ENCODE results near the gene BDKRB2. TPM values are rescaled to one million over a fixed set of nuclear protein-coding genes. Genes with fewer than 3 reads are reported as not detected.
A peak's percentile ranks its signal among the peaks of the same experiment; 100 is the strongest.

Gene BDKRB2
- total and polyA plus RNA-seq, 2 of the 13 experiments (the other 11 are each of a cell fraction or from before 2014, with no cell fraction given) = 0.03 TPM; not detected in 1

DNA sequence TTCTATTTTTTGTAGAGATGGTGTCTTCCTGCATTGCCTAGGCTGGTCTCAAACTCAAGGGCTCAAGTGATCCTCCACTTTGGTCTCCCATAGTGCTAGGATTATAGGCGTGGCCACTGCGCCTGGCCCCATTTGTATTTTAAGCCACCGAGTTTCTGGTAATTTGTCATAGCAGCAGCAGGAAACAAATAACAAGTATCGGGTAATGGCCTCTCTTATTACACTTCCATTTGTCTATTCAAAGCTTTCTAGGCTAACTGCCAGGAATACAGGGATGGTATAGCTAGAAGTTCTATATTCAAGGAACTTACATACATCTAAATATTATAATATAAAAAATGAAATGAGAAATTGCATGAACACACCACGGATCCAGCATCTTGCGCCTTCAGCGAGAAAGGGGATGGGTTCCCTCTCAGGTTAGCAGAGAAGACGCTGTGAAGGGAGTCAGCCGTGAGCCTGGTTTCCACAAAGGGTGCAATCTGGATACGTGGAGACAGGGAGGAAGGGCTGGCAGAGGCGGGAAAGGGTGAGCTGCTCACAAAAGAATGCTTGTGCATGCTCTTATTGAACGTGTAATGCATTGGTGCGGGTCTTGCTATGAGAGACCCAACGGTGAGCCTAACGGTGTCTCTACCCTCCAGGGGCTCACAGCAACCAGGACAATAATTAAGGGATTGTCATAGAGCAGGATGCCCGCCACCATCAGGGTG is 60.9 kb downstream of the BDKRB2 start:
- Histone ChIP-seq H4K20me1 (ENCODE audit: insufficient read depth, low read length) (no peaks in the 10 kb centered on the region), H3K27ac (ENCODE audit: extremely low read length, insufficient read depth, low read length) (no peak overlapping the region), H3K27me3 (ENCODE audit: control insufficient read depth in 1 of 2, insufficient read depth in 2 of 2, low read length in 2 of 2) (peaks cover 1 to 28% of the 10 kb centered on the region in 2 experiments; a peak in 3 of 5 replicates), H3K4me1 (ENCODE audit: insufficient read depth, low read length) (peaks cover 22% of the 10 kb centered on the region), H3K9ac (ENCODE audit: insufficient read depth, low read depth, low read length) (no peak overlapping the region), H3K79me2 (ENCODE audit: insufficient read depth, low read length) (no peaks in the 10 kb centered on the region), H3K36me3 (replicated peaks in 1 of 2; ENCODE audit: control insufficient read depth in 1 of 2, insufficient read depth in 2 of 2, low read length in 2 of 2) (no peaks in the 10 kb centered on the region), H3K4me2 (ENCODE audit: low read depth, low read length) (no peak overlapping the region), H3K4me3 (replicated peaks in 1 of 3; ENCODE audit: insufficient read depth in 1 of 3, low read depth in 2 of 3, low read length in 3 of 3) (no peak overlapping the region), H2AFZ (ENCODE audit: low read length) (no peak overlapping the region), H3K9me3 (ENCODE audit: low read length) (no peaks in the 10 kb centered on the region)
- CTCF ChIA-PET (ENCODE audit: low intra/inter-chr PET ratio, low total read pairs) = no interaction called here
- POLR2A ChIA-PET = no interaction called here
- TF ChIP-seq ZNF577 (CRISPR knock-in tag; IDR thresholded peaks at IDR 0.05; ENCODE audit: borderline replicate concordance, low read depth) (no peak), NBN (conservative IDR thresholded peaks at IDR 0.05) (no peak), ZFP37 (CRISPR knock-in tag; IDR thresholded peaks at IDR 0.05; ENCODE audit: borderline replicate concordance) (no peak)
- in situ Hi-C loops (cut with HindIII; ENCODE audit: extremely low pct_ligation_motif_present, low pct_unique_long_range_greater_than_20kb) (no loop called here), intact Hi-C loops (cut with micrococcal nuclease; ENCODE audit: unreplicated experiment) (loop anchor here (10.0 kb wide), 1 partner anchor 61 kb away; the partner anchor contains the start of gene BDKRB2)
- ATAC-seq = no peak
- WGBS (ENCODE audit: low lambda C conversion rate) = 59% methylated on average over 15 of the region's 16 CpGs
- BruUV-seq (replicated peaks) = no TSS peak
- DNase-seq (ENCODE audit: low spot score) = no peak
- no peak for FAIRE-seq

DNA sequence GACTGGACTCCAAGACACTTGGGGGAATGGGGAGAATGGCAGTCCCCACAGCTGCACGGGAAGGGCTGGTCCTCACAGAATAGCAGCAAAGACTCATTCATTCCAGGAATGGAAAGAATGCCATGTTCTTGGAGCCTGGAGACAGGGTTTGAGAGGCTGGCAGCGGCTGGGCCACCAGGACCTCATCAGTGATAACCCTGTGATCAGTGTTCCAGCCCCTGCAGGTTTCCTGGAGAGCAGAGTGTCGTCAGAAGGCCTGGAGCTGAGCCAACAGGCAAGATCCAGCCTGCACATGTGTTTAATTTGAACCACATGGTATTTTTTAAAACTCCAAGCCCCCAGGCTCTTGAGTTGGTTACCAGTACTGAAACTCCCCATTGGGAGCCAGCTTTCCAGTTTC is 62.7 kb downstream of the BDKRB2 start:
- 60% methylated on average over 1 of the region's 3 CpGs for WGBS (ENCODE audit: low lambda C conversion rate)
- intact Hi-C loops (cut with micrococcal nuclease; ENCODE audit: unreplicated experiment) (loop anchor here (10.0 kb wide), 1 partner anchor 63 kb away; the partner anchor contains the start of gene BDKRB2), in situ Hi-C loops (cut with HindIII; ENCODE audit: extremely low pct_ligation_motif_present, low pct_unique_long_range_greater_than_20kb) (no loop called here)
- H3K27me3 ChIP-seq (ENCODE audit: control insufficient read depth in 1 of 2, insufficient read depth in 2 of 2, low read length in 2 of 2) = peaks cover 0 to 13% of the 10 kb centered on the region in 2 experiments; a peak in 1 of 5 replicates
- TF ChIP-seq, protein P1, sequence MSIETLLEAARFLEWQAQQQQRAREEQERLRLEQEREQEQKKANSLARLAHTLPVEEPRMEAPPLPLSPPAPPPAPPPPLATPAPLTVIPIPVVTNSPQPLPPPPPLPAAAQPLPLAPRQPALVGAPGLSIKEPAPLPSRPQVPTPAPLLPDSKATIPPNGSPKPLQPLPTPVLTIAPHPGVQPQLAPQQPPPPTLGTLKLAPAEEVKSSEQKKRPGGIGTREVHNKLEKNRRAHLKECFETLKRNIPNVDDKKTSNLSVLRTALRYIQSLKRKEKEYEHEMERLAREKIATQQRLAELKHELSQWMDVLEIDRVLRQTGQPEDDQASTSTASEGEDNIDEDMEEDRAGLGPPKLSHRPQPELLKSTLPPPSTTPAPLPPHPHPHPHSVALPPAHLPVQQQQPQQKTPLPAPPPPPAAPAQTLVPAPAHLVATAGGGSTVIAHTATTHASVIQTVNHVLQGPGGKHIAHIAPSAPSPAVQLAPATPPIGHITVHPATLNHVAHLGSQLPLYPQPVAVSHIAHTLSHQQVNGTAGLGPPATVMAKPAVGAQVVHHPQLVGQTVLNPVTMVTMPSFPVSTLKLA (IDR thresholded peaks at IDR 0.05) = peak; percentile 79
- TF ChIP-seq PHF20 (CRISPR knock-in tag; IDR thresholded peaks at IDR 0.05) (no peak), HHEX (CRISPR knock-in tag; IDR thresholded peaks at IDR 0.05) (no peak), ZFYVE20 (CRISPR knock-in tag; IDR thresholded peaks at IDR 0.05; ENCODE audit: borderline replicate concordance, low read depth) (no peak), ZNF776 (CRISPR knock-in tag; IDR thresholded peaks at IDR 0.05) (no peak), ZNF274 (CRISPR knock-in tag; IDR thresholded peaks at IDR 0.05) (no peak), ZNF329 (CRISPR knock-in tag; IDR thresholded peaks at IDR 0.05; ENCODE audit: low read depth) (no peak)
- TF ChIP-seq, protein P2, sequence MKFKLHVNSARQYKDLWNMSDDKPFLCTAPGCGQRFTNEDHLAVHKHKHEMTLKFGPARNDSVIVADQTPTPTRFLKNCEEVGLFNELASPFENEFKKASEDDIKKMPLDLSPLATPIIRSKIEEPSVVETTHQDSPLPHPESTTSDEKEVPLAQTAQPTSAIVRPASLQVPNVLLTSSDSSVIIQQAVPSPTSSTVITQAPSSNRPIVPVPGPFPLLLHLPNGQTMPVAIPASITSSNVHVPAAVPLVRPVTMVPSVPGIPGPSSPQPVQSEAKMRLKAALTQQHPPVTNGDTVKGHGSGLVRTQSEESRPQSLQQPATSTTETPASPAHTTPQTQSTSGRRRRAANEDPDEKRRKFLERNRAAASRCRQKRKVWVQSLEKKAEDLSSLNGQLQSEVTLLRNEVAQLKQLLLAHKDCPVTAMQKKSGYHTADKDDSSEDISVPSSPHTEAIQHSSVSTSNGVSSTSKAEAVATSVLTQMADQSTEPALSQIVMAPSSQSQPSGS (CRISPR knock-in tag; IDR thresholded peaks at IDR 0.05) = no peak
- DNase-seq (ENCODE audit: low spot score) = no peak
- BruUV-seq (replicated peaks) = no TSS peak
- FAIRE-seq = no peak
- CTCF ChIA-PET (ENCODE audit: low intra/inter-chr PET ratio, low total read pairs) = no interaction called here
- no peaks in the 10 kb centered on the region for H3K36me3 ChIP-seq (replicated peaks in 1 of 2; ENCODE audit: control insufficient read depth in 1 of 2, insufficient read depth in 2 of 2, low read length in 2 of 2)
- no peak overlapping the region for H3K4me2 ChIP-seq (ENCODE audit: low read depth, low read length)
- peaks cover 22% of the 10 kb centered on the region for H3K4me1 ChIP-seq (ENCODE audit: insufficient read depth, low read length)
- peaks cover under 1% of the 10 kb centered on the region; the same call in 1 of the 2 replicates for H3K9me3 ChIP-seq (ENCODE audit: low read length)
- no peak overlapping the region for H2AFZ ChIP-seq (ENCODE audit: low read length)
- no peak overlapping the region for H3K9ac ChIP-seq (ENCODE audit: insufficient read depth, low read depth, low read length)
- no peak overlapping the region for H3K27ac ChIP-seq (ENCODE audit: extremely low read length, insufficient read depth, low read length)
- H4K20me1 ChIP-seq (ENCODE audit: insufficient read depth, low read length) = no peaks in the 10 kb centered on the region
- no peaks in the 10 kb centered on the region for H3K79me2 ChIP-seq (ENCODE audit: insufficient read depth, low read length)
- POLR2A ChIA-PET = no interaction called here
- ATAC-seq = no peak
- H3K4me3 ChIP-seq (replicated peaks in 1 of 3; ENCODE audit: insufficient read depth in 1 of 3, low read depth in 2 of 3, low read length in 3 of 3) = no peak overlapping the region
